ENCODE results near the gene UBXN2A.

The UBXN2A gene

GRCh38 chr2:23939987-23940717, at the start of gene UBXN2A:
Gene UBXN2A (plus strand): TSS chr2:23940463. CDS start chr2:23958315, 17,852 bp downstream.
- peak; percentile 90 for DNase-seq

DNA sequence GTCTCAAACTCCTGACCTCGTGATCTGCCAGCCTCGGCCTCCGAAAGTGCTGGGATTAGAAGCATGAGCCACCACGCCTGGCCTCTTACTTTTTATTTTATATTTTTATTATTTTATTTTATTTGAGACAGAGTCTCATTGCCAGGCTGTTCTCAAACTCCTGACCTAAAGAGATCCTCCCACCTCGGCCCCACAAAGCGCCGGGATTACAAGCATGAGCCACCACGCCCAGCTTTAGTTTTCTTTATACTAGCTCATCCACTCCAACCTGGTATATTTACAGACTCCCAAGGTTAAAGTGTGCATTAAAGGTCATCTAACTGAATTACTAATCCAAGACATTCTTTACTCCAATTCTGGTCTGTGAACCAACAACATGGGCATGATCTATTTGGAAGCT, 40.1 kb upstream of the UBXN2A start:
- no peak for DNase-seq

DNA sequence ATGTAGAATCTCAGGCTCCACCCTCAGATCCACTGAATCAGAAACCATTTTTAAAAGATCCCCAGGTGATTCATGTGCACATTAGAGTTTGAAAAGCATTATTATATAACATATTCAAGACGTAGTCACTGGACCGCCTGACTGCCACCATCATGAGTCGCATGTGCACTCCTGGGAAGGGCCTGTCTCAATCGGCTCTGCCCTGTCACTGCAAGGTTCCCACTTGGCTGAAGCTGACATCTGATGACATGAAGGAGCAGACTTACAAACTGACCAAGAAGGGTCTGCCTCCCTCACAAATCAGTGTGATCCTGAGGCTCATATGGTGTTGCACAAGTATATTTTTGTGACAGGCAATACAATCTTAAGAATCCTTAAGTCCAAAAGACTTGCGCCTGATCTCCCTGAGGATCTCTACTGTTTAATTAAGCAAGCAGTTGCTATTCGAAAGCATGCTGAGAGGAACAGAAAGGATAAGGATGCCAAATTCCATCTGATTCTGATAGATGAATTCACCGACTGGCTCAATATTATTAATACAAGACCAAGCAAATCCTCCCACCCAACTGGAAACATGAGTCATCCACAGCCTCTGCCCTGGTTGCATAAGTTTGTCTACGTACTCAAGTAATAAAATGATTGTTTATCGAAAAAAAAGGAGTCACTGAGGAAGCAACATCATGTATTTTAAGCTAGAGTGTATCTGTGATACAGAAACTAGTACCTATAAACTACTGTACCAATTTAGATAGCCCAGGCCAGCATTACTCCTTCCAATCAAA, 39.5 kb upstream of the UBXN2A start:
- DNase-seq: no peak

- DNase-seq: peak; percentile 58
Measured at GRCh38 chr2:23901966-23902846, 38.1 kb upstream of the UBXN2A start.

DNA sequence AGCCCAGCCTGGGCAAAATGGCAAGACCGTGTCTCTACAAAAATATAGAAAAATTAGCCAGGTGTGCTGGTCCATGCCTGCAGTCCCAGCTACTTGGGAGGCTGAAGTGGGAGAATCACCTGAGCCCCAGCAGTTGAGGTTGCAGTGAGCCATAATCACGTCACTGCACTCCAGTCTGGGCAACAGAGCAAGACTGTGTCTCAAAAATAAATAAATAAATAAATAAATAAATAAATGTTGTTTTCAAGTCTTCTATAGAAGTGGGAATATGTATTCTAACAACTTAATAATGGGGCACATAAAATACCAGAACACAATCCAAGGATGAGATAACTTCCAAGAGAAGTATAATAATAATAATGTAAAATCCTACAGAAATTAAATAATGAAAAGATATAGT, 37.2 kb upstream of the UBXN2A start:
- DNase-seq: no peak

- no peak for DNase-seq
Measured at GRCh38 chr2:23904215-23904614, 36.0 kb upstream of the UBXN2A start.

DNA sequence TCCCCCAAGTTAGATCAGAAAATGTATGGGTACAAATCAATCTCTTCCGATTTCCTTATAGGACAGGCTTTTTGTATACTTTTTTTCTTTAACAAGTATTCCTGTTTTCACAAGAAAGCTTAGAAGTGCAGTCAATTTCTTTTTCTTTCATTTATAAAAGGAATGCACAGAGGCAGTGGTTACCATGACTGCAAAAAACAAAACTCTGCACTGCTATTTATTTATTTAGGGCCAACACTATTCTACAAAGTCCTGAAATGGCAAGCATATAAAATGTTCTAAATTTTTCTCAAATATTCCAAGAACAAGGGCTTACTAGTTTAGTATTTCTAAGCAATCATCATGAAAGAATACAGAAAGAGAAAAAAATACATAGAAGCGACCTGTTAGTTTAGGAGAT, 35.6 kb upstream of the UBXN2A start:
- no peak for DNase-seq

DNA sequence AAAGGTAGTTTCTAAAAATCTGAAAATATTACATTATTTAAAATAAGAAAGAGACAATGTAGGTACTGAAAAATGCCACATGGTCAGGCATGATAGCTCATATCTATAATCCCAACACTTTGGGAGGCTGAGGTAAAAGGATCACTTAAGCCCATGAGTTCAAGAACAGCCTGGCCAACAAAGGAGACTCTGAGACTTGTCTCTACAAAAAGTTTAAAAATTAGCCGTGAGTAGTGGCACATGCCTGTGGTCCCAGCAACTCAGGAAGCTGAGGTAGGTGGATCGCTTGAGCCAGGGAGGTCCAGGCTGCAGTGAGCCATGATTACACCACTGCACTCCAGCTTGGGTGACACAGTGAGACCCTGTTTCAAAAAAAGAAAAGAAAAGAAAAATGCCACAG, 35.1 kb upstream of the UBXN2A start:
- peak; percentile 15 for DNase-seq

- DNase-seq: no peak
Measured at GRCh38 chr2:23912054-23912453, 28.2 kb upstream of the UBXN2A start.

- DNase-seq: no peak
Measured at GRCh38 chr2:23915327-23915726, 24.9 kb upstream of the UBXN2A start.

GRCh38 chr2:23916727-23917405, 23.4 kb upstream of the UBXN2A start:
- no peak for DNase-seq

- DNase-seq: no peak
Measured at GRCh38 chr2:23918837-23919489, 21.3 kb upstream of the UBXN2A start.

DNA sequence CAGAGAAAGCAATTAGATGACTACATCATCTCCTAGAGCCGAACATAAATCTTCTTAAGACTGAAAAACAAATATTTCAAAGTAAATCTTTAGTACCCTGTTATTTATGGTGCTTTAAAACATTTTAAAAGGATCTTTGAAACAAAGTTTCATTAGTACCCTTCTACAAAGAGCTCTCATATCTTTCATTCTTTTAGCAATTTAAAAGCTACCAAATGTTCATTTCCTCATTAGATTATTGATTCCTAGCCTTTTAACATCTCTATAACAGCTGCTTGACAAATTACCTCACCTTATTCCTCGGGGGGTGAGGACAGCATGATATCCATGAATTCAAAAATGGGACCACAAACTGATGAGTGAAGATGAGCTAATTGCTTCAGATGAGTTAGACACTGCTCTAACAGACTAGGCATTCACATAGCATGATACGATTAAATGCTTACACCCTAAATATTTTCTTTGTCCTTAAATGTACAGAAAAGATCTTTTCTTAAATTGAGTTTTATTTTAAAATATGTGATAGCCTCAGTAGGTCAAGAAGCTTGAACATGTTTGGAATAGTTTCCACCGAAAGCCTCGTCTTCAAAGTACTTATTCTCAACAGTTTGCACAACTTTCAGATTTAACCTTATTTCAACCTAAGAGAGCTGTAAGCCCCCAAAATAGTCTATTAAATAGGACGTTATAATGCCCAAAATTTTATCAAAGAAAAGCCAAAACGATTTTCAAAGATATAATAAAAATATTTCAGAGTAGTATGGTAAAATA, 15.5 kb upstream of the UBXN2A start:
- DNase-seq: peak; percentile 29

DNA sequence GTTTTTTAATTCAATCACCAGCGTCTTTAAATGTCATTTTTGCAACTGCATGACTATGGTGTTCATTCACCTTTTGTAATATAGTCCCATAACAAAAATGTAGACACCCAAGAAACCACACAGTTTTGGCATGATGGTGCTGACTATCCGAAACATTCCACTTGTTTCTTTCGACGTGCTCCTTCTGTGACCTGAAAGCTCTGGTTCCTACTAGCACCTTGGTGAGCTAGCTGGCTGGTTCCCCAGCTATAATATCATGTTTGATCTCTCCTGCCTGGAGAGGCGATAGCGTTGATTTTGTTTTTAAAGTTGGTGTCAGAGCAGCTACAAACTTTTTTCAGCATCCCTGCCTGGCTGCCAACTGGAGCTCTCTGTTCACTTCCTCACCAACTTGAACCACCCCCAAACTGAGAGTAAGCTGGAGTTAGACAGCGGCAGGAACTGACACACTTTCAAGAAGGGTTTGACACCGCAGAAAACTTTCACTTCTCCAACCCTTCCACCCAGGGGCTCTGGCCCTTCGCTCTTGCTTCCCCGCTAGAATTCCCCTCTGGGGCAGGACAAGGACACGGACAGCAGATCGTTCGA, 14.5 kb upstream of the UBXN2A start:
- peak; percentile 67 for DNase-seq

DNA sequence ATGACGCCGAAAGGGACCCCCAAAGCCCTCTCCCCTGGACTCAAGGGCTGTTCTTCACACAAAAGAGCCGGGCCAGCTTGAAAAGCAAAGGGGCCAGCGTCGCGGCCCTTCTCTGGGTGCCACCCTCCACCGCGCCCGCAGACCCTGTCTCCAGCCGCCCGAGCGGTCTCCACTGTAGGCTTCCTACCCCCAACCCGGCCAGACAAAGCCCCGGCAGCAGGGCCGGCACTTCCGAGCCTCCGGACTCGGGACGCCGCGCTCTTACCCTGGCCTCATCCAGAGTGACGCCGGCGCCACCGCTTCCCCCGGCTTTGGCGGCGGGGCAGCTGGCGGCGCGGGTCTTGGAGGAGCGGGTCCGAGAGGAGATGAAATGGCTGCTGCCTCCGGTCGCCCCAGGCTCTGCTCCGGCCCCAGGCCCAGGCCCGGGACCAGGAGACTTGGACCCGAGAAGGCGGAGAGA, 13.9 kb upstream of the UBXN2A start:
- peak; percentile 63 for DNase-seq

DNA sequence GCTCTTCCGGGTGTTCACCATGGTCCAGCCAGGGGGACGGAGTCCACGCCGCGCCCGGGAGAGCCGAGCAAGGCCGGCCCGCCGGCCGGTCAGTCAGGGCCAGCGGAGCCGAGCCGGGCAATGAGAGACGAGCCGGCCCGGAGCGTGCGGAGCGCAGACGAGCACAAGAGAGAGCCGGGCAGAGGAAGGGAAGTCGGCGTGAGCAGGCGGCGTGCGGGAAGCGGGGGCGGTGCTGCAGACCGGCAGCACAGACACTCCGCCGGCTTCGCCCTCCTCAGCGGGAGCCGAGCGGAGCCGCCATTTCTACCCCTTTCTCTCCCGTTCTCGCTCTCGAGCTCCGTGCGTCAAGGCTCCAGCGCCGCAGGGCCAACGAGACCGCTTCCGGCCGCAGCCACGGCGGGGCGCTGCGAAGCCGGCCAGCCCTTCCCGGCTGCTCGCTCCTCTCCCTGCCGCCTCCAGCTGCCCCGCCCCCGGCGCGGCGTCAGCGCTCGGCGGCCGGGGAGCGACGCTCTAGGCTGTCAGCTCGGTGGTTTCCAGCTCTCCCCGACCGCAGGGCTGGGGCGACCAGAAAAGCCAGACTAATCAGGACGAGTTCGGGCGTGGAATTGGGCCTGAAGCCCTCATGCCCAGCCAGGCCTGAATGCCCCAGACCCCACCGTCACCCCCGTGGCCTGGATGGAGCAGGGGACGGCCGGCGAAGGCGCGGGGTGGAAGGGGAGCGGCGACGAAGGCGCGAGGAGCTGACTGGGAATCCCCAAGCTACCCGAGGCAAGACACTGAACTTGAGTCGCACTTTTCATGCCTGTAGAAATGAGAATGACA, 13.3 kb upstream of the UBXN2A start, which contains the start of gene ATAD2B:
ATAD2B (minus strand) TSS at position 374 of the 822 bp plus-strand sequence; CDS start at position 21, 353 bp downstream.
- peak; percentile 96 for DNase-seq

DNA sequence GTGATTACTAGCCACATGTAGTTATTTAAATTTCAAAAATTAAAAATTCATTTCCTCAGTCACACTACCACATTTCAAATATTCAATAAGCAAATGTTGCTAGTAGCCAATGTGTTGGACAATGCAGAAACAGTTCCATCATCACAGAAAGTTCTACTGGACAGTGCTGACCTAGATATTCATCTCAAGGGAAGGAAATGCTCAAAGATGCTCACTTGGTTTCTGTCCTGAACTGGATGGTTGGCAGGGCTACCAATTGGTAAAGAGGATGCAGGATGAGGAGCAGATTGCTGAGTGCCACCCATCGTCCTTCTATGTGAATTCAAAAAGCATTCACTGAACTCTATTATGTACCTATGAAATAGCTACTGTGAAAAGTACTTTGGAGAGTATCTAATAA, 6.0 kb upstream of the UBXN2A start:
- DNase-seq: no peak

DNA sequence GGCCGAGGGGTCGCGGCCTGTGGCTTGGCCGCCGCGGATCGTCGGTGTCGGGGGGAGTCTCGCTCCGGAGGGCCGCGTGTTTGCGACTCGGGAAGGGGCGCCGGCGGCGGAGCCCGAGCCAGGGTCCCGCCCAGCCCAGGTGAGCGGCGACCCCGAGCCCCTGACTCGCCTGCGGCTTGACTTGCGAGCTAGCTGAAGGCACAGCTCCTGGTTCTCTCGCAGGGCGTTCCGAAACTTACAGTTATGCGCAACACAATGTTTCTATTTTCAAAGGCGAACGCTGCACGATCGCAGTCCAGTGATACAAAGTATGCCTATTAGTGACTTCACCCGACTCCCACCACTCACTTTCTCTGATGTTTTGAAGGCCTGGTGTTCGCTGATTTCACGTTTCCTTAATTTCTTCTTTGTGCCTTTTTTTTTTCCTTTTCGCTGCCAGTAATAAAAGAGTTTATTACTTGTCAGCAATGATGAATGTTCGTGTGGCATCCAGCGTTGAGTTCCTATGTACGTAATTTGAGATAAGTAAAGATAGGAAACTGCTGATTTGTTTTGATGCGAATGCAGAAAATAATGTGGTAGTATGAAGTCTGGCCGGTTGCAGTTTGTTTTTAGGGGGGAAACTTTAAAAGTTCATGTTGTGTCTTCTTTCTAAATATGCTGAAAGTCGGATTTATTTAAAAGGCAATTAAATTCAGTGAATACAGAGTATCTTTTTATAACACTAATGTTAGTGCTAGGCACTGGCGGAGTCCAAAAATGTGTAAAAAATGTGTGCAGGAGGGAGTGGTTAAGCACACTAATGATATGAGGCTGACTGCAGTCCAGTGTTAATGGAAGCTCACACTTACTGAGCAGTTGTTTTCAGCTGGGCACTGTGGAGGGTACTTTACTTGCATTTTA, 706 bp downstream of the UBXN2A start:
- DNase-seq: peak; percentile 64

- no peak for DNase-seq
Measured at GRCh38 chr2:23941644-23942043, 1.4 kb downstream of the UBXN2A start.
